Cardiac fibroblast (primary cell): ENCODE data around the gene TP53RK.

Experiments used
- DNase-seq, 2 donors: peaks; one replicate each; pipeline versions ENCODE4 v3.0.0 to v3.0.0-alpha.2; 2010; ENCODE audit warnings: low read depth in 2 of 2
- H3K4me3 ChIP-seq, 2 donors: replicated peaks in 1 of 2; 1 replicate in 1 of 2; 2 replicates in 1 of 2; pipeline ENCODE4 v1.5.1; 2011; ENCODE audit warnings: low read depth in 2 of 2, low read length in 2 of 2, mild to moderate bottlenecking in 2 of 2, moderate library complexity in 1 of 2
- CTCF ChIP-seq: IDR thresholded peaks from one replicate; pipeline ENCODE4 v1.5.1; 2011; ENCODE audit warnings: low read depth, mild to moderate bottlenecking, low read length, inconsistent platforms

Gene TP53RK

GRCh38 chr20:46701986-46702385 lies 12.7 kb upstream of the TP53RK start:
- no peak for DNase-seq
- H3K4me3 ChIP-seq = no peak overlapping the region
- TF ChIP-seq CTCF = no peak

GRCh38 chr20:46701556-46701955 lies 12.3 kb upstream of the TP53RK start:
- peak in 1 of 2 donors; percentile 49 for DNase-seq
- no peak for TF ChIP-seq CTCF
- H3K4me3 ChIP-seq = no peak overlapping the region

GRCh38 chr20:46701057-46701456 lies 11.8 kb upstream of the TP53RK start:
- DNase-seq = no peak
- H3K4me3 ChIP-seq = no peak overlapping the region
- no peak for TF ChIP-seq CTCF

GRCh38 chr20:46700481-46700880 lies 11.2 kb upstream of the TP53RK start:
- TF ChIP-seq CTCF = no peak
- no peak overlapping the region for H3K4me3 ChIP-seq
- no peak for DNase-seq

GRCh38 chr20:46699651-46700359 lies 10.6 kb upstream of the TP53RK start:
- DNase-seq = peak; percentile 61 to 62
- TF ChIP-seq CTCF = peak; percentile 81
- H3K4me3 ChIP-seq = no peak overlapping the region

GRCh38 chr20:46698788-46699187 lies 9.5 kb upstream of the TP53RK start:
- no peak overlapping the region for H3K4me3 ChIP-seq
- no peak for TF ChIP-seq CTCF
- peak in 1 of 2 donors; percentile 22 for DNase-seq

- no peak for DNase-seq
- no peak for TF ChIP-seq CTCF
- H3K4me3 ChIP-seq = no peak overlapping the region
Measured at GRCh38 chr20:46696791-46697279, 7.6 kb upstream of the TP53RK start.
